ENCODE results near the gene TRIM46.

- TF ChIP-seq EZH2 (IDR thresholded peaks at IDR 0.05; ENCODE audit: insufficient read depth, poor library complexity, severe bottlenecking) (no peak), EZH2phosphoT487 (IDR thresholded peaks at IDR 0.05; ENCODE audit: insufficient read depth, low read depth) (no peak)
Observed at GRCh38 chr1:155184835-155185782, 11.5 kb downstream of the TRIM46 start.

Measured in GM23248 (cell line).